HepG2 (cell line): ENCODE measurements around the gene UEVLD. TPM values are rescaled to one million over a fixed set of nuclear protein-coding genes. Genes with fewer than 3 reads are reported as not detected.

Experiments used
- ARID5B ChIP-seq: IDR thresholded peaks from 2 replicates; pipeline ENCODE4 v1.4.0; 2020; ENCODE audit warnings: mild to moderate bottlenecking, missing genetic modification reagents
- CREBL2 ChIP-seq: sonication (generic); formaldehyde crosslinking; IDR thresholded peaks from 2 replicates; pipeline ENCODE4 v1.8.1; 2023; ENCODE audit warnings: missing genetic modification reagents, mild to moderate bottlenecking, borderline replicate concordance
- DNMT3B ChIP-seq: conservative IDR thresholded peaks from 2 replicates; pipeline ENCODE4 v1.6.1; 2016; ENCODE audit warnings: missing biosample characterization, control low read depth
- MAX ChIP-seq: IDR thresholded peaks from 2 replicates; pipeline ENCODE4 v1.6.1; 2012; ENCODE audit warnings: inconsistent platforms
- MLXIP ChIP-seq: sonication (generic); formaldehyde crosslinking; IDR thresholded peaks from 2 replicates; pipeline ENCODE4 v1.9.0; 2021; ENCODE audit warnings: missing genetic modification reagents, borderline replicate concordance
- NONO ChIP-seq, 2 experiments: fragments of 450-650 bp in 1 of 2; sonication (generic) in 1 of 2; formaldehyde crosslinking in 1 of 2; IDR thresholded peaks in 1 of 2; conservative IDR thresholded peaks in 1 of 2; 2 replicates each; pipeline versions ENCODE4 v1.6.1 to v1.8.0; 2017 to 2022; ENCODE audit warnings: mild to moderate bottlenecking in 1 of 2, missing genetic modification reagents in 1 of 2, moderate library complexity in 1 of 2
- TCF12 ChIP-seq, 2 experiments: fragments of 450-650 bp in 1 of 2; sonication (generic) in 1 of 2; formaldehyde crosslinking in 1 of 2; IDR thresholded peaks; 2 replicates each; pipeline versions ENCODE4 v1.6.1 to v1.8.0; 2017 to 2022; ENCODE audit warnings: antibody characterized with exemption in 1 of 2, mild to moderate bottlenecking in 1 of 2, missing genetic modification reagents in 1 of 2, moderate library complexity in 1 of 2
- USF2 ChIP-seq, 2 experiments: sonication (generic) in 1 of 2; formaldehyde crosslinking in 1 of 2; IDR thresholded peaks; 2 replicates each; pipeline versions ENCODE4 v1.5.1 to v1.6.1; 2011 to 2020; ENCODE audit warnings: borderline replicate concordance in 1 of 2, low read depth in 1 of 2, low read length in 1 of 2, mild to moderate bottlenecking in 1 of 2, missing genetic modification reagents in 1 of 2, moderate library complexity in 1 of 2
- ZBTB8A ChIP-seq: sonication (generic); formaldehyde crosslinking; IDR thresholded peaks from 2 replicates; pipeline ENCODE4 v1.4.0; 2020; ENCODE audit warnings: mild to moderate bottlenecking, low read depth, missing genetic modification reagents, borderline replicate concordance
- ZNF335 ChIP-seq: sonication (generic); formaldehyde crosslinking; IDR thresholded peaks from 2 replicates; pipeline ENCODE4 v1.4.0; 2020; ENCODE audit warnings: missing genetic modification reagents
- ZNF33B ChIP-seq: sonication (generic); formaldehyde crosslinking; IDR thresholded peaks from 2 replicates; pipeline ENCODE4 v1.5.1; 2020; ENCODE audit warnings: mild to moderate bottlenecking, missing genetic modification reagents
- ZNF468 ChIP-seq: sonication (generic); formaldehyde crosslinking; IDR thresholded peaks from 2 replicates; pipeline ENCODE4 v1.8.0; 2022; ENCODE audit warnings: mild to moderate bottlenecking, moderate library complexity, missing genetic modification reagents
- ZNF672 ChIP-seq: sonication (generic); formaldehyde crosslinking; IDR thresholded peaks from 2 replicates; pipeline ENCODE4 v1.8.1; 2022; ENCODE audit warnings: missing genetic modification reagents
- ZNF746 ChIP-seq: sonication (generic); formaldehyde crosslinking; IDR thresholded peaks from 2 replicates; pipeline ENCODE4 v1.8.0; 2022; ENCODE audit warnings: mild to moderate bottlenecking, missing genetic modification reagents
- ZNF879 ChIP-seq: sonication (generic); formaldehyde crosslinking; IDR thresholded peaks from 2 replicates; pipeline ENCODE4 v1.8.1; 2023; ENCODE audit warnings: missing genetic modification reagents
- ZSCAN9 ChIP-seq: IDR thresholded peaks from 2 replicates; pipeline ENCODE4 v1.6.1; 2016; ENCODE audit warnings: borderline replicate concordance
- polyA plus RNA-seq, 8 experiments: library from polyadenylated mRNA; depleted of rRNA in 3 of 8; stranded (reverse) in 7 of 8; unstranded in 1 of 8; fragments of >200 nt; fragmentation: Illumina TruSeq in 4 of 8; extraction: Trizol in 4 of 8; gene quantifications; 2 replicates each; pipeline versions ENCODE4 v1.2.1 to v1.2.3, GENCODE V29; 2011 to 2016; ENCODE audit warnings: low read depth in 4 of 8, missing spikeins in 1 of 8, mixed read lengths in 1 of 8; ENCODE audit not compliant: insufficient read depth in 1 of 8
- total RNA-seq, 5 experiments: library from RNA; depleted of rRNA; stranded (reverse); fragments of >200 nt; fragmentation: Illumina TruSeq; extraction: Trizol; gene quantifications; 2 replicates each; pipeline ENCODE4 v1.2.3, GENCODE V29; 2016; ENCODE audit warnings: low read depth in 1 of 5

The UEVLD gene
- total and polyA plus RNA-seq, 2 of the 13 experiments (the other 11 are each of a cell fraction or from before 2014, with no cell fraction given), result 5.7 to 13.7 TPM

- TF ChIP-seq USF2 (IDR thresholded peaks at IDR 0.05; ENCODE audit: low read depth, low read length) (no peak), USF2 (CRISPR knock-in tag; IDR thresholded peaks at IDR 0.05; ENCODE audit: borderline replicate concordance) (no peak), ZNF33B (CRISPR knock-in tag) (peak; percentile 91), ZNF879 (0 out of 2 replicates have a peak, but pooled peaks have one; percentile 58), TCF12 (IDR thresholded peaks at IDR 0.05) (no peak), TCF12 (CRISPR knock-in tag; IDR thresholded peaks at IDR 0.05) (peak; percentile 69; the same call in 1 of the 2 replicates), NONO (IDR thresholded peaks at IDR 0.05) (no peak), NONO (CRISPR knock-in tag; conservative IDR thresholded peaks at IDR 0.05) (peak; percentile 74), ARID5B (CRISPR knock-in tag) (peak; percentile 63), MLXIP (no peak), ZSCAN9 (CRISPR knock-in tag) (no peak; the same call in 1 of the 2 replicates), ZNF335 (CRISPR knock-in tag) (peak; percentile 71; the same call in 1 of the 2 replicates), MAX (peak; percentile 89), ZNF672 (CRISPR knock-in tag) (no peak), ZBTB8A (CRISPR knock-in tag) (peak; percentile 63; the same call in 1 of the 2 replicates), CREBL2 (peak; percentile 38; the same call in 1 of the 2 replicates), ZNF468 (CRISPR knock-in tag) (no peak), DNMT3B (CRISPR knock-in tag) (peak; percentile 79; the same call in 1 of the 2 replicates), ZNF746 (CRISPR knock-in tag) (peak; percentile 86)
Observed at GRCh38 chr11:18526521-18527296, 61.8 kb downstream of the UEVLD start, which contains the start of gene TSG101 (continued).
